ENCODE data around the gene SKOR1. TPM values are rescaled to one million over a fixed set of nuclear protein-coding genes. Genes with fewer than 3 reads are reported as not detected.

Gene SKOR1
- total RNA-seq, 1 experiment from 2014 or later = 0.13 TPM

- H4K20me1 ChIP-seq (ENCODE audit: control insufficient read depth, insufficient read depth, insufficient read length) = no peaks in the 10 kb centered on the region
- H3K9me3 ChIP-seq (ENCODE audit: control insufficient read depth, low read depth, low read length) = no peaks in the 10 kb centered on the region
- WGBS (ENCODE audit: extremely low coverage, insufficient read length, low lambda C conversion rate) = no CpG with 5 or more reads among the region's 8 CpGs
- no peak overlapping the region for H2BK5ac ChIP-seq (ENCODE audit: insufficient read length, low read length)
- H3K4ac ChIP-seq (ENCODE audit: low read depth, low read length) = no peak overlapping the region
- H3K14ac ChIP-seq (ENCODE audit: insufficient read depth, low read length) = no peak overlapping the region
- H3K18ac ChIP-seq (ENCODE audit: insufficient read length, low read depth, low read length) = no peak overlapping the region
- no peak overlapping the region for H3K4me2 ChIP-seq (ENCODE audit: insufficient read depth, insufficient read length, low read length)
- no peak overlapping the region for H3K27ac ChIP-seq (ENCODE audit: insufficient read length, low read depth, low read length)
- no peak overlapping the region for H4K91ac ChIP-seq (ENCODE audit: insufficient read length, low read depth, low read length)
- DNase-seq = no peak
- H3K4me1 ChIP-seq (ENCODE audit: insufficient read depth, low read length) = peaks cover 16% of the 10 kb centered on the region
- H2BK15ac ChIP-seq (ENCODE audit: low read depth, low read length) = no peak overlapping the region
- no peak overlapping the region for H2BK120ac ChIP-seq (ENCODE audit: low read depth, low read length, poor library complexity, severe bottlenecking)
- H3K36me3 Mint-ChIP-seq (ENCODE audit: insufficient read depth in 1 of 3, low read depth in 3 of 3) = peaks cover 0 to 16% (median 15%) of the 10 kb centered on the region in 3 experiments; a peak in 5 of 7 replicates
- no peaks in the 10 kb centered on the region for H3K23me2 ChIP-seq (ENCODE audit: insufficient read length, low read depth, low read length, poor library complexity, severe bottlenecking)
- H2BK20ac ChIP-seq (ENCODE audit: low read depth, low read length, poor library complexity, severe bottlenecking) = no peak overlapping the region
- H2AK5ac ChIP-seq (ENCODE audit: insufficient read length, low read length) = no peak overlapping the region
- H3K9ac ChIP-seq (ENCODE audit: extremely low read depth, insufficient read length, low read length) = no peak overlapping the region
- peaks cover 36 to 44% of the 10 kb centered on the region in 2 experiments for H3K4me1 Mint-ChIP-seq
- H3K56ac ChIP-seq (ENCODE audit: insufficient read length, low read depth, low read length) = no peak overlapping the region
- H3K79me2 ChIP-seq (ENCODE audit: insufficient read depth, low read length) = no peaks in the 10 kb centered on the region
- H3K9me3 Mint-ChIP-seq = peaks cover 7 to 8% of the 10 kb centered on the region in 2 experiments; a peak in 3 of 5 replicates
- no peaks in the 10 kb centered on the region for H3K79me1 ChIP-seq (ENCODE audit: insufficient read depth, low read depth, low read length, poor library complexity, severe bottlenecking)
- no peak overlapping the region for H3K27ac Mint-ChIP-seq
- no peak overlapping the region for H2AFZ ChIP-seq (ENCODE audit: low read length)
- no peak overlapping the region for H3T11ph ChIP-seq (ENCODE audit: low read length)
- H3K4me3 Mint-ChIP-seq = no peak overlapping the region
- no peak overlapping the region for H3K23ac ChIP-seq (ENCODE audit: insufficient read length, low read depth, low read length)
- H3K27me3 Mint-ChIP-seq (ENCODE audit: low read depth) = no peaks in the 10 kb centered on the region; the same call in 1 of the 2 replicates
- no peak overlapping the region for H2BK12ac ChIP-seq (ENCODE audit: insufficient read length, low read depth, low read length)
- TF ChIP-seq, protein P1, sequence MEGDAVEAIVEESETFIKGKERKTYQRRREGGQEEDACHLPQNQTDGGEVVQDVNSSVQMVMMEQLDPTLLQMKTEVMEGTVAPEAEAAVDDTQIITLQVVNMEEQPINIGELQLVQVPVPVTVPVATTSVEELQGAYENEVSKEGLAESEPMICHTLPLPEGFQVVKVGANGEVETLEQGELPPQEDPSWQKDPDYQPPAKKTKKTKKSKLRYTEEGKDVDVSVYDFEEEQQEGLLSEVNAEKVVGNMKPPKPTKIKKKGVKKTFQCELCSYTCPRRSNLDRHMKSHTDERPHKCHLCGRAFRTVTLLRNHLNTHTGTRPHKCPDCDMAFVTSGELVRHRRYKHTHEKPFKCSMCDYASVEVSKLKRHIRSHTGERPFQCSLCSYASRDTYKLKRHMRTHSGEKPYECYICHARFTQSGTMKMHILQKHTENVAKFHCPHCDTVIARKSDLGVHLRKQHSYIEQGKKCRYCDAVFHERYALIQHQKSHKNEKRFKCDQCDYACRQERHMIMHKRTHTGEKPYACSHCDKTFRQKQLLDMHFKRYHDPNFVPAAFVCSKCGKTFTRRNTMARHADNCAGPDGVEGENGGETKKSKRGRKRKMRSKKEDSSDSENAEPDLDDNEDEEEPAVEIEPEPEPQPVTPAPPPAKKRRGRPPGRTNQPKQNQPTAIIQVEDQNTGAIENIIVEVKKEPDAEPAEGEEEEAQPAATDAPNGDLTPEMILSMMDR (conservative IDR thresholded peaks at IDR 0.05) = no peak
- H4K8ac ChIP-seq (replicated peaks; ENCODE audit: insufficient read length, low read depth, low read length) = no peak overlapping the region
- no peak overlapping the region for H4K5ac ChIP-seq (ENCODE audit: insufficient read length, low read depth, low read length)
- H3K27me3 ChIP-seq (ENCODE audit: insufficient read depth, low read length) = no peaks in the 10 kb centered on the region
These were observed 32.9 kb upstream of the SKOR1 start for GRCh38 chr15:67792250-67792942.
